ENCODE results near the gene BAAT.
"Not testable (repeated sequence)": the region's sequence is repeated elsewhere in the genome, so short reads cannot be mapped to it uniquely, and the experiment has no call there.

GRCh38 chr9:101327422-101327909 lies 57.3 kb downstream of the BAAT start:
- not testable (repeated sequence) for TF ChIP-seq POLR2AphosphoS5, POLR2A, SPI1, TAF1, POU2F2 (IDR thresholded peaks at IDR 0.05; ENCODE audit: low read depth, low read length)
